ENCODE results near the gene JDP2. TPM values are rescaled to one million over a fixed set of nuclear protein-coding genes. Genes with fewer than 3 reads are reported as not detected.

Gene JDP2
- total RNA-seq, 1 experiment from 2014 or later = 45.3 TPM

DNA sequence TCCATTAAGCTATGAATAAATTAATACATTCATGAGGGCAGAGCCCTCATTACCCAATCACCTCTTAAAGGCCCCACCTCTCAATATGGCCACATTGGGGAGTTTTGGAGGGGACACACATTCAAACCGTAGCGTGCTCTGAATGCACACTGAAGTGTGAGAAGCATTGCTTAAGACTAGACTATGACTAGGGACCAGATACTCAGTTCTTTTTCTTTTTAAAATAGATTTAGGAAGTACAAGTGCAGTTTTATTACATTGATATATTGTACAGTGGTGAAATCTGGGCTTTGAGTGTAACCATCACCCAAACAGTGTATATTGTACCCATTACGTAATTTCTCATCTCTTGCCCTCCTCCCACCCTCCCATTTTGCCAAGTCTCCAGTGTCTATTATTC, 21.0 kb upstream of the JDP2 start:
- DNase-seq (ENCODE audit: unreplicated experiment) = no peak
- H3K27me3 Mint-ChIP-seq (ENCODE audit: insufficient read depth, unreplicated experiment) = no peaks in the 10 kb centered on the region
- intact Hi-C loops (cut with micrococcal nuclease) = no loop called here
- POLR2A ChIA-PET = interaction anchor here (1.5 kb wide), 1 partner anchor 11 kb away, joined by 7 read pairs; no protein-coding TSS in a partner anchor
- H3K4me1 Mint-ChIP-seq (ENCODE audit: insufficient read depth, unreplicated experiment) = no peaks in the 10 kb centered on the region
- no peak overlapping the region for H3K27ac Mint-ChIP-seq (ENCODE audit: low read depth, unreplicated experiment)
- no peaks in the 10 kb centered on the region for H3K36me3 Mint-ChIP-seq (ENCODE audit: insufficient read depth, unreplicated experiment)
- TF ChIP-seq, protein P1, sequence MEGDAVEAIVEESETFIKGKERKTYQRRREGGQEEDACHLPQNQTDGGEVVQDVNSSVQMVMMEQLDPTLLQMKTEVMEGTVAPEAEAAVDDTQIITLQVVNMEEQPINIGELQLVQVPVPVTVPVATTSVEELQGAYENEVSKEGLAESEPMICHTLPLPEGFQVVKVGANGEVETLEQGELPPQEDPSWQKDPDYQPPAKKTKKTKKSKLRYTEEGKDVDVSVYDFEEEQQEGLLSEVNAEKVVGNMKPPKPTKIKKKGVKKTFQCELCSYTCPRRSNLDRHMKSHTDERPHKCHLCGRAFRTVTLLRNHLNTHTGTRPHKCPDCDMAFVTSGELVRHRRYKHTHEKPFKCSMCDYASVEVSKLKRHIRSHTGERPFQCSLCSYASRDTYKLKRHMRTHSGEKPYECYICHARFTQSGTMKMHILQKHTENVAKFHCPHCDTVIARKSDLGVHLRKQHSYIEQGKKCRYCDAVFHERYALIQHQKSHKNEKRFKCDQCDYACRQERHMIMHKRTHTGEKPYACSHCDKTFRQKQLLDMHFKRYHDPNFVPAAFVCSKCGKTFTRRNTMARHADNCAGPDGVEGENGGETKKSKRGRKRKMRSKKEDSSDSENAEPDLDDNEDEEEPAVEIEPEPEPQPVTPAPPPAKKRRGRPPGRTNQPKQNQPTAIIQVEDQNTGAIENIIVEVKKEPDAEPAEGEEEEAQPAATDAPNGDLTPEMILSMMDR (IDR thresholded peaks at IDR 0.05; ENCODE audit: unreplicated experiment) = no peak
- H3K4me3 Mint-ChIP-seq (ENCODE audit: unreplicated experiment) = no peak overlapping the region
- BruUV-seq (replicated peaks) = no TSS peak
- CTCF ChIA-PET = interaction anchor here (1.4 kb wide), 1 partner anchor 9 kb away, joined by 6 read pairs; no protein-coding TSS in a partner anchor
- no peaks in the 10 kb centered on the region for H3K9me3 Mint-ChIP-seq (ENCODE audit: unreplicated experiment)

DNA sequence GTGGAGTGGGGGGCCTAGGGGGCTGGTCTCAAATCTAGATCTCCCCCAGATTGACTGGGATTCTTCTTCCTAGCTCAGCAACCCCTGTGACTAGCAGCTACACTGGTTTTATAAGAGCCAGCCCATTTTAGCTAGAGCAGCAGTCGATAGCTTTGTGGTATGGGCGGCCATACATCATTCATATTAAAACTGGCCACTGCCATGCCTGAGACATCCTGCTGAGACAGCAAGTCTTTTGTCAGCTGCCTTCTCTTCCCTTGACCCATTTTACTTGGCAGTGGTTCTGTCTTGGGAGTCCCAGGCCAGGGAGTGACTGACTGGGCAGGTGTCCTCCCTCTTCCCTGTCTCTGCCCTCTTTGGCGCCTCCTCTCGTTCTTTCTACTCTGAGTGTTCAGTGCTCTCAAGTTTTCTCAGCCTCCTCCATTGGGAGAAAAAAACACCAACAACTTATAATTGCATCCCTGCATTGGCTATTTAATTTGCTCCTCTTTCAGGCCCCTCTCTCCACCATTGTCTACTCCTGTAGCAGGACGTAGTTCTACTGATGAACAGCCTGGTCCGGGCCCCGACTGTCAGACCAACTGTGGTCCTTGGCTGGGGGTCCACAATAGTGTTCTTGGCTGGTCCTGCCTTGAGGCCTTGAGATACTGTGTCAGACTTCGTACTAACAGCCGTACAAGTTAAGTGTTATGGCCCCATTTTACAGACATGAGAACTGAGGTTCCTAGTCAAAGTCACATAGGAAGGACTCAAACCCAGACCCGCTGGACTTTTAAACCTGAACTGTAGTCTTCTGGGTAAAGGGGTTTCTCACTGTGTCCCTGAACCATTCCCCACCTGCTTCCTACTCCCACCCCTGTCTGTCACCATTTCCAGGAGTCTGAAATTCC, 18.3 kb upstream of the JDP2 start:
- CTCF ChIA-PET = interaction anchor here (0.5 to 0.6 kb wide), 2 partner anchors 78 to 112 kb away, joined by 3 read pairs; no protein-coding TSS in a partner anchor
- Mint-ChIP-seq H3K9me3 (ENCODE audit: unreplicated experiment) (no peaks in the 10 kb centered on the region), H3K4me1 (ENCODE audit: insufficient read depth, unreplicated experiment) (no peaks in the 10 kb centered on the region), H3K27ac (ENCODE audit: low read depth, unreplicated experiment) (no peak overlapping the region), H3K36me3 (ENCODE audit: insufficient read depth, unreplicated experiment) (no peaks in the 10 kb centered on the region), H3K4me3 (ENCODE audit: unreplicated experiment) (no peak overlapping the region), H3K27me3 (ENCODE audit: insufficient read depth, unreplicated experiment) (no peaks in the 10 kb centered on the region)
- intact Hi-C loops (cut with micrococcal nuclease) = no loop called here
- no peak for DNase-seq (ENCODE audit: unreplicated experiment)
- POLR2A ChIA-PET = interaction anchor here (1.8 kb wide), 1 partner anchor 9 kb away, joined by 4 read pairs; no protein-coding TSS in a partner anchor
- no TSS peak for BruUV-seq (replicated peaks)
- TF ChIP-seq, protein P1 (IDR thresholded peaks at IDR 0.05; ENCODE audit: unreplicated experiment) = no peak

DNA sequence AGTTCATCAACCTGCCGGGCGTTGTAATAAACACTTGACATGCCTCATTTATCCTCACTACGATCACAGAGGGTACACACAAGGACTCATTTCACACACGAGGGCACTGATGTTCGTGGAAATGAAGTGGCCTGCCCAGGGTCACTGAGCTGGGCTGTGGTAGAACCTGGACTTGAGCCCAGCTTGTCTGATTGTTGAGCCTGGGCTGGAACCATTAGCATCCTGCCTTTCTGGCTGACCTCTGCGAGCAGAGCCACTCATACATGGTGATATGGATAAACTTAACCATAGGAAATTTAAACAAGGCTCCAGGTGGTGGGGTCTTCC, 16.6 kb upstream of the JDP2 start:
- no TSS peak for BruUV-seq (replicated peaks)
- CTCF ChIA-PET = no interaction called here
- Mint-ChIP-seq H3K4me1 (ENCODE audit: insufficient read depth, unreplicated experiment) (no peaks in the 10 kb centered on the region), H3K27ac (ENCODE audit: low read depth, unreplicated experiment) (no peak overlapping the region), H3K4me3 (ENCODE audit: unreplicated experiment) (no peak overlapping the region), H3K27me3 (ENCODE audit: insufficient read depth, unreplicated experiment) (no peaks in the 10 kb centered on the region), H3K9me3 (ENCODE audit: unreplicated experiment) (no peaks in the 10 kb centered on the region), H3K36me3 (ENCODE audit: insufficient read depth, unreplicated experiment) (no peaks in the 10 kb centered on the region)
- POLR2A ChIA-PET = no interaction called here
- no peak for DNase-seq (ENCODE audit: unreplicated experiment)
- intact Hi-C loops (cut with micrococcal nuclease) = no loop called here
- TF ChIP-seq, protein P1 (IDR thresholded peaks at IDR 0.05; ENCODE audit: unreplicated experiment) = no peak

DNA sequence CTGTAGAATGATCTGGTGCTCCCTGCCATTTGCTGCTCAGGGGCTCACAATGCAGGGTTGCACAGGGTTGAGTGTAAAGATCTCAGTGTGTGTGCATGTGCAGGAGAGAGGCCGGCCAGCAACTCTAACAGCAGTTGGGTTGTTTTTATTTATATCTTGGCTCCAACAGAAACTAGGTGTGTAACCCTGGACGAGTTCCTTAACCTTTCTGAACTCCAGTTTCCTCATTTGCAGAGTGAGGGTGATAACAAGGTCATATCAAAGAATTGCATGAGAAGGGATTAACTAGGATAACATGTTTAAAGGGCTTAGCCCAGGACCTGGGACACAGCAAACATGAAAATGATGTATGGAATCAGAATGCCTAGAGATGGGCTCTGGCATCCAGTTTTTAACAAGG, 14.8 kb upstream of the JDP2 start:
- H3K27me3 Mint-ChIP-seq (ENCODE audit: insufficient read depth, unreplicated experiment) = no peaks in the 10 kb centered on the region
- DNase-seq (ENCODE audit: unreplicated experiment) = no peak
- no peaks in the 10 kb centered on the region for H3K9me3 Mint-ChIP-seq (ENCODE audit: unreplicated experiment)
- intact Hi-C loops (cut with micrococcal nuclease) = no loop called here
- no peak overlapping the region for H3K4me3 Mint-ChIP-seq (ENCODE audit: unreplicated experiment)
- no peak overlapping the region for H3K27ac Mint-ChIP-seq (ENCODE audit: low read depth, unreplicated experiment)
- no peaks in the 10 kb centered on the region for H3K36me3 Mint-ChIP-seq (ENCODE audit: insufficient read depth, unreplicated experiment)
- BruUV-seq (replicated peaks) = no TSS peak
- peaks cover 10% of the 10 kb centered on the region for H3K4me1 Mint-ChIP-seq (ENCODE audit: insufficient read depth, unreplicated experiment)
- TF ChIP-seq, protein P1 (IDR thresholded peaks at IDR 0.05; ENCODE audit: unreplicated experiment) = no peak
- ChIA-PET CTCF (no interaction called here), POLR2A (interaction anchor here (1.5 kb wide), 1 partner anchor 13 kb away, joined by 3 read pairs; no protein-coding TSS in a partner anchor)
